Prostate gland (tissue), 2 donors: ENCODE data around the gene MRPL50. TPM values are rescaled to one million over a fixed set of nuclear protein-coding genes. Genes with fewer than 3 reads are reported as not detected.
A peak's percentile ranks its signal among the peaks of the same experiment; 100 is the strongest.

Source experiments
- DNase-seq: peaks from one replicate; pipeline ENCODE4 v3.0.0-alpha.2; 2019; ENCODE audit warnings: low spot score
- H3K27ac ChIP-seq, 2 donors: fragments of 200-600 bp; sonication (generic); 2 replicates each; pipeline ENCODE4 v1.5.1; 2017 to 2019
- H3K27me3 ChIP-seq: fragments of 200-600 bp; sonication (generic); replicated peaks from 2 replicates; pipeline ENCODE4 v1.5.1; 2019; ENCODE audit not compliant: insufficient read depth
- H3K36me3 ChIP-seq, 2 donors: fragments of 200-600 bp; sonication (generic); 1 replicate in 1 of 2; 2 replicates in 1 of 2; pipeline versions ENCODE4 v1.5.1 to v1.8.1; 2017 to 2019
- H3K4me1 ChIP-seq: fragments of 200-600 bp; sonication (generic); replicated peaks from 2 replicates; pipeline ENCODE4 v1.5.1; 2019
- H3K4me3 ChIP-seq, 2 donors: fragments of 200-600 bp; sonication (generic); 2 replicates each; pipeline ENCODE4 v1.5.1; 2017 to 2019
- H3K9me3 ChIP-seq: fragments of 200-600 bp; sonication (generic); 2 replicates; pipeline ENCODE4 v1.5.1; 2017
- POLR2A ChIP-seq: fragments of 450-650 bp; IDR thresholded peaks from one replicate; pipeline ENCODE4 v1.6.1; 2016; ENCODE audit warnings: antibody characterized with exemption, mild to moderate bottlenecking
- POLR2AphosphoS5 ChIP-seq: sonication (generic); formaldehyde crosslinking; IDR thresholded peaks from one replicate; pipeline ENCODE4 v1.6.1; 2017; ENCODE audit warnings: antibody characterized with exemption
- WGBS: methylation state at CpG from one replicate; pipeline ENCODE4 v1.1.5; 2018; 5-methylcytosine and 5-hydroxymethylcytosine counted together
- intact Hi-C: fragments of 100-400 bp; cut with DNase I; formaldehyde crosslinking; loops from one replicate; pipeline ENCODE4 v1.14.2; 2022
- total RNA-seq, 2 donors: library from RNA; depleted of rRNA; stranded (reverse); fragments of >200 nt; gene quantifications; one replicate each; pipeline ENCODE4 v1.1.0, GENCODE V29; 2016
- TF ChIP-seq, protein P1 (sequence below), 4 experiments: fragments of 200-600 bp in 2 of 4; fragments of 450-650 bp in 2 of 4; sonication (generic) in 2 of 4; IDR thresholded peaks; 1 replicate in 3 of 4; 2 replicates in 1 of 4; pipeline ENCODE4 v1.5.1; 2016 to 2019; ENCODE audit warnings: antibody characterized with exemption in 4 of 4, mild to moderate bottlenecking in 2 of 4, moderate library complexity in 2 of 4

The MRPL50 gene
- 10 to 100 TPM; 10.3 to 12.5 TPM for total RNA-seq

GRCh38 chr9:101398068-101398929, at the start of gene MRPL50, which contains the start of gene ZNF189:
Gene MRPL50, minus strand, starts transcription at chr9:101398618. Its CDS starts 26 bp downstream, at chr9:101398592.
Gene ZNF189, plus strand, starts transcription at chr9:101398851. Its CDS starts 306 bp downstream, at chr9:101399157.
- H3K36me3 ChIP-seq = peaks cover 0 to 4% of the 10 kb centered on the region in 2 donors
- peak within 1 kb of the TSS; percentile 73 to 77 for H3K4me3 ChIP-seq
- no peaks in the 10 kb centered on the region for H3K27me3 ChIP-seq
- H3K4me1 ChIP-seq = peaks cover 11% of the 10 kb centered on the region
- under 1% methylated on average over 44 of the region's 44 CpGs for WGBS
- H3K27ac ChIP-seq = peak within 1 kb of the TSS; percentile 85 to 90
- TF ChIP-seq POLR2A (peak; percentile 87), POLR2AphosphoS5 (peak; percentile 99)
- TF ChIP-seq, protein P1, sequence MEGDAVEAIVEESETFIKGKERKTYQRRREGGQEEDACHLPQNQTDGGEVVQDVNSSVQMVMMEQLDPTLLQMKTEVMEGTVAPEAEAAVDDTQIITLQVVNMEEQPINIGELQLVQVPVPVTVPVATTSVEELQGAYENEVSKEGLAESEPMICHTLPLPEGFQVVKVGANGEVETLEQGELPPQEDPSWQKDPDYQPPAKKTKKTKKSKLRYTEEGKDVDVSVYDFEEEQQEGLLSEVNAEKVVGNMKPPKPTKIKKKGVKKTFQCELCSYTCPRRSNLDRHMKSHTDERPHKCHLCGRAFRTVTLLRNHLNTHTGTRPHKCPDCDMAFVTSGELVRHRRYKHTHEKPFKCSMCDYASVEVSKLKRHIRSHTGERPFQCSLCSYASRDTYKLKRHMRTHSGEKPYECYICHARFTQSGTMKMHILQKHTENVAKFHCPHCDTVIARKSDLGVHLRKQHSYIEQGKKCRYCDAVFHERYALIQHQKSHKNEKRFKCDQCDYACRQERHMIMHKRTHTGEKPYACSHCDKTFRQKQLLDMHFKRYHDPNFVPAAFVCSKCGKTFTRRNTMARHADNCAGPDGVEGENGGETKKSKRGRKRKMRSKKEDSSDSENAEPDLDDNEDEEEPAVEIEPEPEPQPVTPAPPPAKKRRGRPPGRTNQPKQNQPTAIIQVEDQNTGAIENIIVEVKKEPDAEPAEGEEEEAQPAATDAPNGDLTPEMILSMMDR (IDR thresholded peaks at IDR 0.05) = peak in 1 of 4 experiments; percentile 21
- intact Hi-C loops = loop anchor here (5.0 kb wide), 1 partner anchor 134 kb away; the partner anchor contains the start of gene RNF20
- no peaks in the 10 kb centered on the region for H3K9me3 ChIP-seq
- DNase-seq = peak; percentile 99

- Histone ChIP-seq H3K27ac (no peak overlapping the region), H3K9me3 (no peaks in the 10 kb centered on the region), H3K4me3 (no peak overlapping the region), H3K4me1 (no peaks in the 10 kb centered on the region), H3K27me3 (no peaks in the 10 kb centered on the region), H3K36me3 (no peaks in the 10 kb centered on the region)
- intact Hi-C loops = no loop called here
- TF ChIP-seq, protein P1 (IDR thresholded peaks at IDR 0.05) = no peak
- no peak for TF ChIP-seq POLR2AphosphoS5
- no peak for TF ChIP-seq POLR2A
- DNase-seq = no peak
Observed at GRCh38 chr9:101446732-101447131, 48.3 kb upstream of the MRPL50 start.

DNA sequence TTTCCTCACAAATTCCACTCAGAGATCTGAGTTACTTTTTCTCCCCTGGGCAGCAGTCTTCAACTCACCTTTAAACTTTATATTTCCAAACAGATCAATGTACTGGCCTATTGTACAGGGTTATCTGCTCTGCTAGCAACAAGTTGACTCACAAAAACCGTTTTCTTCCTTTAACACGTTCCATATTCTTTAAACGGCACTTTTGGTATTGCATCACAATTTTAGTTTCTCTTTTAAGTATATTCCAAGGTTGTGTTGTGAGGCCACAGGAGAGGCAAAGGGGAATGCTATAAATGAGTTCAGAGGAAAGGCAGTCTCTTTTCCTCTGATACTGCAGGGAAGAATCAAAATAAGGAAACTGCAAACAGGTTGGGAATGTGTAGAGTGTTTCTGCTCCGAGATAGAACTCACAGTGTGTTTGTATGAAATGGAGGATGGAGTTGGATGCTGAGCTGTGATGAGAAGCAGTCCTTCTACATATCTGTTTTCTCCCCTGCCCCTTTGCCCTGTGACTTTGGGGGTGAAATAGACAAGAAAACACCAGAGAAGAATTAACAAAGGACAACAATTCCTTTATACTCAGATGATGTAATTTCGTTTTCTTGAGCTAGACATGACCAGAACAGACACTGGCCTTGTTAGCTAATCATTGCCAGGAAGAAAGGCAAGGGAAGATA, 47.1 kb upstream of the MRPL50 start:
- intact Hi-C loops = no loop called here
- no peaks in the 10 kb centered on the region for H3K4me1 ChIP-seq
- whole genome bisulfite sequencing = 57% methylated on average over 5 of the region's 5 CpGs

GRCh38 chr9:101443364-101443771, 45.0 kb upstream of the MRPL50 start:
- intact Hi-C loops = no loop called here
- Histone ChIP-seq H3K36me3 (no peaks in the 10 kb centered on the region), H3K27me3 (no peaks in the 10 kb centered on the region), H3K4me3 (no peak overlapping the region), H3K4me1 (no peaks in the 10 kb centered on the region), H3K9me3 (no peaks in the 10 kb centered on the region), H3K27ac (no peak overlapping the region)
- 69% methylated on average over 9 of the region's 9 CpGs for WGBS
- TF ChIP-seq, protein P1 (IDR thresholded peaks at IDR 0.05) = no peak
- TF ChIP-seq POLR2AphosphoS5 (no peak), POLR2A (no peak)
- no peak for DNase-seq

More for the DNA sequence above, 47.1 kb upstream of the MRPL50 start:
- TF ChIP-seq POLR2AphosphoS5 (no peak), POLR2A (no peak)
- TF ChIP-seq, protein P1 (IDR thresholded peaks at IDR 0.05) = no peak
- H3K4me3 ChIP-seq = no peak overlapping the region
- H3K36me3 ChIP-seq = no peaks in the 10 kb centered on the region
- no peaks in the 10 kb centered on the region for H3K27me3 ChIP-seq
- DNase-seq = no peak
- no peaks in the 10 kb centered on the region for H3K9me3 ChIP-seq
- no peak overlapping the region for H3K27ac ChIP-seq
